SK-N-SH (cell line): Measurements from ENCODE around the gene LBX1. TPM values are rescaled to one million over a fixed set of nuclear protein-coding genes. Genes with fewer than 3 reads are reported as not detected.

Experiments used
- CTCF ChIA-PET: fragments of 300-600, 350-600 bp; formaldehyde crosslinking; extraction: SDS; loops from one replicate; lab custom pipeline; 2021; lab: Yijun Ruan, JAX
- POLR2A ChIA-PET: fragments of 350-600 bp; sonication (Branson Sonifier 250); formaldehyde crosslinking; extraction: SDS; loops from one replicate; lab custom pipeline; 2020; ENCODE audit warnings: antibody characterized with exemption, inconsistent platforms; lab: Yijun Ruan, JAX
- DNase-seq: peaks from one replicate; pipeline ENCODE4 v3.0.0; 2012
- H2AFZ ChIP-seq: fragments of 200-600 bp; sonication (generic); 2 replicates; pipeline ENCODE4 v1.8.1; 2016; ENCODE audit warnings: antibody characterized with exemption, mild to moderate bottlenecking, low read depth
- H3F3A ChIP-seq: fragments of 200-600 bp; sonication (generic); replicated peaks from 2 replicates; pipeline ENCODE3; 2016; ENCODE audit warnings: antibody characterized with exemption, mild to moderate bottlenecking; ENCODE audit not compliant: insufficient read depth
- H3K27ac ChIP-seq, 2 experiments: fragments of 200-500 bp in 1 of 2; fragments of 200-600 bp in 1 of 2; sonication (Bioruptor generic) in 1 of 2; sonication (generic), shearing (Covaris generic) in 1 of 2; 2 replicates each; pipeline versions ENCODE4 v1.5.1 to v1.6.1; 2014 to 2016; ENCODE audit warnings: low read depth in 2 of 2, inconsistent platforms in 1 of 2, low read length in 1 of 2, mild to moderate bottlenecking in 1 of 2, mixed read lengths in 1 of 2
- H3K27me3 ChIP-seq: fragments of 200-600 bp; sonication (generic), shearing (Covaris generic); 2 replicates; pipeline ENCODE4 v1.6.1; 2016; ENCODE audit warnings: mixed run types; ENCODE audit not compliant: insufficient read depth
- H3K36me3 ChIP-seq, 2 experiments: fragments of 200-500 bp in 1 of 2; fragments of 200-600 bp in 1 of 2; sonication (Bioruptor generic) in 1 of 2; sonication (generic) in 1 of 2; replicated peaks in 1 of 2; 2 replicates each; pipeline versions ENCODE3 to v1.5.1; 2014 to 2016; ENCODE audit warnings: low read length in 1 of 2, mild to moderate bottlenecking in 1 of 2; ENCODE audit not compliant: insufficient read depth in 2 of 2, control insufficient read depth in 1 of 2
- H3K4me1 ChIP-seq, 2 experiments: fragments of 200-500 bp in 1 of 2; fragments of 200-600 bp in 1 of 2; sonication (Bioruptor generic) in 1 of 2; sonication (generic), shearing (Covaris generic) in 1 of 2; 2 replicates each; pipeline versions ENCODE4 v1.5.1 to v1.6.1; 2014 to 2016; ENCODE audit warnings: low read depth in 1 of 2, low read length in 1 of 2, mixed run types in 1 of 2; ENCODE audit not compliant: insufficient read depth in 2 of 2, control insufficient read depth in 1 of 2
- H3K4me2 ChIP-seq: fragments of 200-600 bp; sonication (generic), shearing (Covaris generic); 2 replicates; pipeline ENCODE4 v1.6.1; 2017; ENCODE audit warnings: mixed run types
- H3K4me3 ChIP-seq, 2 experiments: fragments of 200-500 bp in 1 of 2; fragments of 200-600 bp in 1 of 2; sonication (Bioruptor generic) in 1 of 2; sonication (generic), shearing (Covaris generic) in 1 of 2; 2 replicates each; pipeline versions ENCODE4 v1.5.1 to v1.8.1; 2014 to 2016; ENCODE audit warnings: low read depth in 2 of 2, inconsistent platforms in 1 of 2, low read length in 1 of 2, mild to moderate bottlenecking in 1 of 2, mixed read lengths in 1 of 2, moderate library complexity in 1 of 2
- H3K79me2 ChIP-seq: fragments of 200-600 bp; sonication (generic); 2 replicates; pipeline ENCODE4 v1.8.1; 2017; ENCODE audit warnings: mild to moderate bottlenecking; ENCODE audit not compliant: insufficient read depth
- H3K9ac ChIP-seq: fragments of 200-600 bp; sonication (generic); 2 replicates; pipeline ENCODE4 v1.6.1; 2017; ENCODE audit warnings: mixed run types
- H3K9me2 ChIP-seq: fragments of 200-600 bp; sonication (generic); 2 replicates; pipeline ENCODE4 v1.6.1; 2017; ENCODE audit warnings: mixed run types
- H3K9me3 ChIP-seq: fragments of 200-600 bp; sonication (generic); 2 replicates; pipeline ENCODE4 v1.6.1; 2017; ENCODE audit warnings: mixed run types, mild to moderate bottlenecking, moderate library complexity
- H4K20me1 ChIP-seq: fragments of 200-600 bp; sonication (generic); 2 replicates; pipeline ENCODE4 v1.6.1; 2017; ENCODE audit warnings: mild to moderate bottlenecking, mixed run types; ENCODE audit not compliant: insufficient read depth
- EZH2phosphoT487 ChIP-seq: fragments of 200-600 bp; sonication (generic); IDR thresholded peaks from 2 replicates; pipeline ENCODE4 v1.6.1; 2017; ENCODE audit warnings: low read depth, mixed run types, mild to moderate bottlenecking, antibody characterized with exemption, moderate library complexity, borderline replicate concordance
- FOXM1 ChIP-seq: IDR thresholded peaks from 2 replicates; pipeline ENCODE4 v1.4.0; 2012; ENCODE audit warnings: low read depth, mild to moderate bottlenecking
- GABPA ChIP-seq: IDR thresholded peaks from 2 replicates; pipeline ENCODE4 v1.4.0; 2012; ENCODE audit warnings: low read depth, mild to moderate bottlenecking
- IRF3 ChIP-seq: fragments of 150-350 bp; IDR thresholded peaks from 2 replicates; pipeline ENCODE4 v1.6.1; 2016; ENCODE audit warnings: mild to moderate bottlenecking, low read depth, low read length
- JUND ChIP-seq: IDR thresholded peaks from 2 replicates; pipeline ENCODE4 v1.4.0; 2012
- MAX ChIP-seq: IDR thresholded peaks from 2 replicates; pipeline ENCODE4 v1.4.0; 2012; ENCODE audit warnings: low read depth
- NFIC ChIP-seq: IDR thresholded peaks from 2 replicates; pipeline ENCODE4 v1.4.0; 2012; ENCODE audit warnings: borderline replicate concordance
- POLR2AphosphoS5 ChIP-seq: IDR thresholded peaks from 2 replicates; pipeline ENCODE4 v1.6.1; 2012; ENCODE audit warnings: low read depth, low read length
- RAD21 ChIP-seq: IDR thresholded peaks from 2 replicates; pipeline ENCODE4 v1.6.1; 2012; ENCODE audit warnings: mild to moderate bottlenecking, low read length
- RCOR1 ChIP-seq: fragments of 150-350 bp; IDR thresholded peaks from 2 replicates; pipeline ENCODE4 v1.6.1; 2017; ENCODE audit warnings: antibody characterized with exemption, low read length
- REST ChIP-seq: IDR thresholded peaks from 2 replicates; pipeline ENCODE4 v1.6.1; 2012; ENCODE audit warnings: mild to moderate bottlenecking, low read depth, low read length, moderate library complexity
- TAF1 ChIP-seq: IDR thresholded peaks from 2 replicates; pipeline ENCODE4 v1.6.1; 2012; ENCODE audit warnings: low read depth, mild to moderate bottlenecking, low read length, moderate library complexity, borderline replicate concordance
- TCF12 ChIP-seq: IDR thresholded peaks from 2 replicates; pipeline ENCODE4 v1.4.0; 2012
- TEAD4 ChIP-seq: IDR thresholded peaks from 2 replicates; pipeline ENCODE4 v1.4.0; 2012; ENCODE audit warnings: mild to moderate bottlenecking, borderline replicate concordance; ENCODE audit not compliant: insufficient read depth
- ZBTB33 ChIP-seq: IDR thresholded peaks from 2 replicates; pipeline ENCODE4 v1.4.0; 2012; ENCODE audit warnings: low read depth, borderline replicate concordance
- WGBS: methylation state at CpG from one replicate; pipeline ENCODE4 v1.1.6; 2017; ENCODE audit warnings: low lambda C conversion rate; 5-methylcytosine and 5-hydroxymethylcytosine counted together
- polyA plus RNA-seq, 3 experiments: library from polyadenylated mRNA; depleted of rRNA; stranded (reverse); fragments of >200 nt; gene quantifications; 2 replicates each; pipeline ENCODE4 v1.2.3, GENCODE V29; 2012

LBX1 gene
- polyA plus RNA-seq, 1 of the 3 experiments (the other 2 are of a cell fraction): not detected

GRCh38 chr10:101216207-101217043 lies 12.8 kb downstream of the LBX1 start:
- 0 out of 2 replicates have a peak, but pooled peaks cover 4% of the 10 kb centered on the region for H4K20me1 ChIP-seq
- no peak overlapping the region; a peak in 1 of 4 replicates for H3K4me3 ChIP-seq
- no peaks in the 10 kb centered on the region for H3F3A ChIP-seq
- no peak overlapping the region for H3K9ac ChIP-seq
- H3K27ac ChIP-seq: no peak overlapping the region
- no peak overlapping the region for H2AFZ ChIP-seq
- 0 out of 2 replicates have a peak overlapping the region, but pooled peaks have one; percentile 66 for H3K4me2 ChIP-seq
- no peaks in the 10 kb centered on the region for H3K79me2 ChIP-seq
- peak; percentile 26 for DNase-seq
- ChIA-PET POLR2A (interaction anchor here (0.5 kb wide), 1 partner anchor 305 kb away, joined by 3 read pairs; no protein-coding TSS in a partner anchor), CTCF (interaction anchor here (0.8 to 12.5 kb wide), 21 partner anchors 7 to 624 kb away, joined by 3 to 164 read pairs (median 32); partner anchors contain the start of genes DPCD, LBX1, NPM3 and POLL)
- no peaks in the 10 kb centered on the region for H3K9me2 ChIP-seq
- no peaks in the 10 kb centered on the region for H3K9me3 ChIP-seq
- no peak for TF ChIP-seq POLR2AphosphoS5
- no peak for TF ChIP-seq TEAD4
- TF ChIP-seq RAD21: no peak
- TF ChIP-seq NFIC: no peak
- TF ChIP-seq TAF1: no peak
- TF ChIP-seq MAX: no peak
- no peak for TF ChIP-seq REST
- no peak for TF ChIP-seq FOXM1
- TF ChIP-seq RCOR1: no peak
- no peak for TF ChIP-seq JUND
- TF ChIP-seq EZH2phosphoT487: no peak
- TF ChIP-seq ZBTB33: no peak
- TF ChIP-seq GABPA: no peak
- TF ChIP-seq IRF3: no peak
- no peak for TF ChIP-seq TCF12
- H3K27me3 ChIP-seq: peaks cover 84% of the 10 kb centered on the region
- WGBS: 31% methylated on average over 43 of the region's 52 CpGs
- H3K36me3 ChIP-seq: no peaks in the 10 kb centered on the region
- peaks cover 0 to 35% of the 10 kb centered on the region in 2 experiments; a peak in 2 of 4 replicates for H3K4me1 ChIP-seq
